ENCODE data around the gene SLC7A4.

SLC7A4 gene

DNA sequence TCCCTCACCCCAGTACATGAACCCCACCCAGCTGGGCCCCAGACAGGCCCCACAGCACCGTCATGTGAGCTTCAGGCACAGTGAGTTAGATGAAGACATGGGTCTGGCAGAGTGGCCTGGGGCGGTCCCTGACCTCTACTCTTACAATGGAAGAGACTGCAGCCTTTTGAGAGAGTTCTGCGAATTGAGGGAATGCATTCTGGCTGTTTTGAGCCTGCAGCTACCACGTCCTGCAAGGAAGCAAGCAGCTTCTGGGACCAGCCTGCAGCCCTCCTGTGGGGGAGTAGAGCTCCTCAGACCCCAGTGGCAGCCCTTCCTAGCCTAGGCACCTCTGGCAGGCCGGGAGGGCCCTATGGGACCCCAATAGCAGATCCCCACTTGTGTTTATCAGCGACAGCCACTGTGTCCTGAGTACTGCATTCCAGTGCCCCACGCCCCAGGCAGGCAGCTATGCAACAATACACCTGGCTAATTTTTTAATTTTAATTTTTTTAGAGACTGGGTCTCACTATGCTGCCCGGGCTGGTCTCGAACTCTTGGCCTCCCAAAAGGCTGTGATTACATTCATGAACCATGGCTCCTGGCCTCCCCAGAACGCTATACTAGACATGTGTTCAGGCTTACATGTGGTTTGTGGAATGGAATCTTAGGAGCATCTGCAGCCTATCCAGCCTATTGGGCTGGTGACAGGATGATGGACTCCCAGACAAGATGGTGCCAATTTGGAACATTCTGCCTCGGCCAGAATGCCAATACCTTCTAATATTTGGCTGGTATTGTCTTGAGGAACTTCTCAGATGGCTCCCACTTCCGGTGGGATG, 717 bp upstream of the SLC7A4 start:
- TF ChIP-seq CTCF (IDR thresholded peaks at IDR 0.05; ENCODE audit: low read depth, low read length), result no peak
- DNase-seq (ENCODE audit: low read depth, low spot score), result no peak
- no peak overlapping the region for H3K4me3 ChIP-seq (ENCODE audit: low read depth, low read length)
- in situ Hi-C loops (cut with HindIII; ENCODE audit: low sequenced_read_pairs), result no loop called here

GRCh38 chr22:21031545-21032036, 770 bp downstream of the SLC7A4 start:
- in situ Hi-C loops (cut with HindIII; ENCODE audit: low sequenced_read_pairs), result no loop called here
- H3K4me3 ChIP-seq (ENCODE audit: low read depth, low read length), result no peak overlapping the region
- TF ChIP-seq CTCF (IDR thresholded peaks at IDR 0.05; ENCODE audit: low read depth, low read length), result no peak
- no peak for DNase-seq (ENCODE audit: low read depth, low spot score)

- no peak overlapping the region for H3K4me3 ChIP-seq (ENCODE audit: low read depth, low read length)
- no peak for DNase-seq (ENCODE audit: low read depth, low spot score)
- in situ Hi-C loops (cut with HindIII; ENCODE audit: low sequenced_read_pairs), result no loop called here
- TF ChIP-seq CTCF (IDR thresholded peaks at IDR 0.05; ENCODE audit: low read depth, low read length), result no peak
These were observed 1.5 kb downstream of the SLC7A4 start for GRCh38 chr22:21030621-21031544.

DNA sequence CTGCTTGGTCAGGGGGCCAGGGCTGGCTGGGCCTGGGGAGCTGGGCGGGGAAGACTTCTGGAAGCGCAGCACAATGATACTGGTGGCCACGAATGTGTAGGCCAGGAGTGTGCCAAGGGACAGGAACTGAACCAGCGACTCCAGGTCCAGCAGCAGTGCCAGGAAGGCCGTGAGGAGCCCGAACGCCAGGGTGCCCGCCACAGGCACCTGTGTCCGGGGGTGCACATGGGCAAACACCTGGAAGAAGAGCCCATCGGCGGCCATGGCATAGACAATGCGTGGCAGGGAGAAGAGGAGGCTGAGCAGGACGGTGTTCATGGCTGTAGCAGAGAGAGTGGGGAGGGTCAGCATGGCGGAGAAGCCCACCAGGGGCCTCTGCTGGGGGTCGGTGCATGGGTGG, 2.3 kb downstream of the SLC7A4 start:
- TF ChIP-seq CTCF (IDR thresholded peaks at IDR 0.05; ENCODE audit: low read depth, low read length), result no peak

GRCh38 chr22:21029486-21030025, 2.8 kb downstream of the SLC7A4 start:
- no peak overlapping the region for H3K4me3 ChIP-seq (ENCODE audit: low read depth, low read length)
- no peak for DNase-seq (ENCODE audit: low read depth, low spot score)
- TF ChIP-seq CTCF (IDR thresholded peaks at IDR 0.05; ENCODE audit: low read depth, low read length), result no peak
- in situ Hi-C loops (cut with HindIII; ENCODE audit: low sequenced_read_pairs), result no loop called here

More for the DNA sequence above, 2.3 kb downstream of the SLC7A4 start:
- in situ Hi-C loops (cut with HindIII; ENCODE audit: low sequenced_read_pairs), result no loop called here
- DNase-seq (ENCODE audit: low read depth, low spot score), result no peak
- no peak overlapping the region for H3K4me3 ChIP-seq (ENCODE audit: low read depth, low read length)

Measured in astrocyte of the spinal cord (primary cell).